CD4-positive, alpha-beta T cell treated with Interleukin-2 at 100 ng/mL for 4 hours (primary cell): Measurements from ENCODE around the gene PLEKHG5.

Experiments
- DNase-seq: peaks from one replicate; pipeline ENCODE4 v3.0.0-alpha.2; 2020; ENCODE audit warnings: low spot score

Gene PLEKHG5, protein sequence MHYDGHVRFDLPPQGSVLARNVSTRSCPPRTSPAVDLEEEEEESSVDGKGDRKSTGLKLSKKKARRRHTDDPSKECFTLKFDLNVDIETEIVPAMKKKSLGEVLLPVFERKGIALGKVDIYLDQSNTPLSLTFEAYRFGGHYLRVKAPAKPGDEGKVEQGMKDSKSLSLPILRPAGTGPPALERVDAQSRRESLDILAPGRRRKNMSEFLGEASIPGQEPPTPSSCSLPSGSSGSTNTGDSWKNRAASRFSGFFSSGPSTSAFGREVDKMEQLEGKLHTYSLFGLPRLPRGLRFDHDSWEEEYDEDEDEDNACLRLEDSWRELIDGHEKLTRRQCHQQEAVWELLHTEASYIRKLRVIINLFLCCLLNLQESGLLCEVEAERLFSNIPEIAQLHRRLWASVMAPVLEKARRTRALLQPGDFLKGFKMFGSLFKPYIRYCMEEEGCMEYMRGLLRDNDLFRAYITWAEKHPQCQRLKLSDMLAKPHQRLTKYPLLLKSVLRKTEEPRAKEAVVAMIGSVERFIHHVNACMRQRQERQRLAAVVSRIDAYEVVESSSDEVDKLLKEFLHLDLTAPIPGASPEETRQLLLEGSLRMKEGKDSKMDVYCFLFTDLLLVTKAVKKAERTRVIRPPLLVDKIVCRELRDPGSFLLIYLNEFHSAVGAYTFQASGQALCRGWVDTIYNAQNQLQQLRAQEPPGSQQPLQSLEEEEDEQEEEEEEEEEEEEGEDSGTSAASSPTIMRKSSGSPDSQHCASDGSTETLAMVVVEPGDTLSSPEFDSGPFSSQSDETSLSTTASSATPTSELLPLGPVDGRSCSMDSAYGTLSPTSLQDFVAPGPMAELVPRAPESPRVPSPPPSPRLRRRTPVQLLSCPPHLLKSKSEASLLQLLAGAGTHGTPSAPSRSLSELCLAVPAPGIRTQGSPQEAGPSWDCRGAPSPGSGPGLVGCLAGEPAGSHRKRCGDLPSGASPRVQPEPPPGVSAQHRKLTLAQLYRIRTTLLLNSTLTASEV

DNA sequence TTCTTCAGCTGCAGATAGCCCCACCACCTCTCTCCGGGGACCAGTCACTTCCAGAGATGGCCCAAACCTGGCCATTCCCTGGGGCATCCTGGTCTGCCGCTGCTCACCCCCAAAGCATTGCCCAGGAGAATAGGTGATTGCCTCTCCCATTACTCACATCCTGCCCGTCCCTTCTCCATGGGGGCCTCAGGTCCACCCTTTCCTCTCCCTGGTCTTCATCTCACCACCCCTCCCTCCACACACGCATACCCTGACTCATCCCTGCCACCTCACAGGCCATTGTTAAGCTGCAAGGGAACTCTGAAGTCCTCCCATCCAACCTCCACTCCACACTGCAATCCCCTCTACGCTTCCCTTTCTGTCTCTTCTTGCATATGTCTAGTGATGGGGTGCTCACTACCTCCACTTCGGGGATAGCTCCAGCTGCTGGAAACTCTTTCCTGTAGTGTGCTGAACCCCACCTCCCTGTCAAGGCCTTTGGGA, at the start of gene PLEKHG5:
TSS of gene PLEKHG5 (minus strand) at position 188 of the 483 bp plus-strand sequence. CDS start 14,096 bp downstream, outside the sequence.
- no peak for DNase-seq

DNA sequence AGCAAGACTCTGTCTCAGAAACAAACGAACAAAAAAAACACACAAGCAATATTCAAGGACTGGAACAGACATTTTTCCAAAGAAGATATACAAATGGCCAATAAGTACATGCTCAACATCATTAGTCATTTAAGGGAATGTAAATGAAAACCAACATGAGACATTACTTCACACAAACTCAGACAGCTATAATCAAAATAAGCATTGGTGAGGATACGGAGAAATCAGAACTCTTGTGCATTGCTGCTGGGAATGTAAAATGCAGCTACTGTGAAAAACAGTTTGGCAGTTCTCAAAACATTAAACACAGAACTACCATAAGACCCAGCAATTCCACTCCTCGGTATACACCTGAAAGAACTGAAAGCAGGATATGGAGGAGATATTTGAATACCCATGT, 47.5 kb upstream of the PLEKHG5 start:
- DNase-seq = no peak

DNA sequence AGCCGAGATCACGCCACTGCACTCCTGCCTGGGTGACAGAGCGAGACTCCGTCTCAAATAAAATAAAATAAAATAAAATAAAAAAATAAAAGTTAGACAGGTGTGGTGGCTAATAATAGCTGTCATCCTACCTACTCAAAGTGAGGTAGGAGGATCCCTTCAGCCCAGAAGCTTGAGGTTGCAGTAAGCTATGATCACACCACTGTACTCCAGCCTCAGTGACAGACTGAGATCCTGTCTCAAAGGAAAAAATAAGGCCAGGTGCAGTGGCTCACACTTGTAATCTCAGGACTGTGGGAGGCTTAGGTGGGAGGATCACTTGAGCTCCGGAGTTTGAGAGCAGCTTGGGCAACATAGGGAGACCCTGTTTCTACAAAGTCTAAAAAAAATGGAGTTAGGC, 44.8 kb upstream of the PLEKHG5 start:
- no peak for DNase-seq

GRCh38 chr1:6535214-6535613, 43.7 kb upstream of the PLEKHG5 start:
- no peak for DNase-seq

DNA sequence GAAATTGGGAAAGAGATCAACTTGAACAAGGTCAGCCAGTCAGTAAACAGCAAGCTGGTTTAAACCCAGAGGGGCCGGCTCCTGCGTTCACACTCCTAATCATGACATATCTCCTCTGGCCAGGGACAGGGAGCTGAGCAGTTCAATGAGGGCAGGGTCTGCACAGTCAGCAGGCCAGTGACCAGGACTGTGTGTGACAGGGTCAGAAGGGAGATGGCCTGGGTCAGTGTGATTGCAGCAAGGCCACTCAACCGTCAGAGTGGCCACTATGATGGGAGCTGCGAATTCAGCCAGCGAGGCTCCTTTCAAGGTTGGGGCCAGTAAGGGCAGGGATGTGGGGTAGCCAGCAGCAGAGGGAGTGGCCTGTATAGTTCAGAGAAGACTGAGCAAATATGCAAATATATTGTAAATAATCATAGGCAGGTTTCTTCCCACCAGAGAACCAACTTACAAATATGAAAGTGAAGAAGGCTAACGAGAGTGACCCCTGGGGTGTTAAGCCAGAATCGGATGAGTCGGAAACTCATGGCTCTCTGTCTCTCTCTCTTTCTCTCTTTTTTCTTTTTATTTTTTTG, 42.9 kb upstream of the PLEKHG5 start:
- DNase-seq = no peak

DNA sequence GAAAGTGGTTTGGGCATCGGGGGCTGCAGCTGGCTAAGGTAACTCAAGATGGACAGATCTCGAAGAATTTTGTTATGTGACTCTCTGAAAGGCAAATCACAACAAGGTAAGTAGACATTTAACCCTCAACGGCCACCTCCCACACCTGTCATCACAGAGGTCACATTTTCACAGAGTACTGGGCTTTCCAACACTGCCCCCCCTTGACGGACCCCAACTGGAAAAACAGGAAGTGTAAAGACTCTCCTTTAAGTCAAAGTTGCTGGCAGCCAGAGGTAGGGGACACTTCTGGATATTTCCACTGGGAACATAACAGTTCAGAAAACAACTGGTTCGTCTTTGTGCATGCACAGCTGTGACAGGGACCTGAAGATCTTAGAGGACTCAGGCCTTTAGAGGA, 40.5 kb upstream of the PLEKHG5 start:
- DNase-seq = no peak

DNA sequence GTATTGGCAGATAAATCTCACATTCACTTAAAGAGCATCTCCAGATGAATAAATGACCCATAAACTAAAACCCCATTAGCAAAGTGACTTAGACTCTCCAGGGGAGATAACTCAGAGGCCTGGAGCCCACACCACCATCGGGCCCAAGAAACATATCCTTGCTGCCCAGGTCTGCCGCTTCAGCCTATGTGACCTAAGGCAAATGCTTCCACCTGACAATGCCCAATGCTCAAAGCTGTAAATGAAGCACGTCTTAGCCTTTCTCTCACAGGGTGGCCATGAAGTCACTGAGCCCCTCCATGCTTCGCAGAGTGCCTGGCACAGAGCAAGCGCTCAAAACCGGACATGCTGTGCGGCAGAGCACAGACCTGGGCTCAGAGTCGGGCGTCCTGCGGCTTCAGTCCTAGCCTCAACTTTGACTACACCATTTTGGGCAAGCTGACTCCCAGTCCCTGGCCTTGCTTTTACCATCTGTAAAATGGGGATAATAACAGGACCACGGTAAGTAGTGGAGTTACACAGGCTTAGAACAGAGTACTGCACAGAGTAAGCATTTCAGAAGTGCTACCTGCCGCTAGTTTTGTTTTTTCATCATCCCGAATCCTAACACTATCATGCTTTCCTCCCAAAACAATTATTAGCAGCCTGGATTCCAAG, 39.2 kb upstream of the PLEKHG5 start:
- DNase-seq = no peak

GRCh38 chr1:6528492-6528891, 37.0 kb upstream of the PLEKHG5 start:
- DNase-seq = no peak

GRCh38 chr1:6526316-6526715, 34.8 kb upstream of the PLEKHG5 start:
- DNase-seq = no peak

- DNase-seq = no peak
Measured at GRCh38 chr1:6523566-6523965, 32.1 kb upstream of the PLEKHG5 start.

- no peak for DNase-seq
Measured at GRCh38 chr1:6521536-6521935, 30.1 kb upstream of the PLEKHG5 start.

DNA sequence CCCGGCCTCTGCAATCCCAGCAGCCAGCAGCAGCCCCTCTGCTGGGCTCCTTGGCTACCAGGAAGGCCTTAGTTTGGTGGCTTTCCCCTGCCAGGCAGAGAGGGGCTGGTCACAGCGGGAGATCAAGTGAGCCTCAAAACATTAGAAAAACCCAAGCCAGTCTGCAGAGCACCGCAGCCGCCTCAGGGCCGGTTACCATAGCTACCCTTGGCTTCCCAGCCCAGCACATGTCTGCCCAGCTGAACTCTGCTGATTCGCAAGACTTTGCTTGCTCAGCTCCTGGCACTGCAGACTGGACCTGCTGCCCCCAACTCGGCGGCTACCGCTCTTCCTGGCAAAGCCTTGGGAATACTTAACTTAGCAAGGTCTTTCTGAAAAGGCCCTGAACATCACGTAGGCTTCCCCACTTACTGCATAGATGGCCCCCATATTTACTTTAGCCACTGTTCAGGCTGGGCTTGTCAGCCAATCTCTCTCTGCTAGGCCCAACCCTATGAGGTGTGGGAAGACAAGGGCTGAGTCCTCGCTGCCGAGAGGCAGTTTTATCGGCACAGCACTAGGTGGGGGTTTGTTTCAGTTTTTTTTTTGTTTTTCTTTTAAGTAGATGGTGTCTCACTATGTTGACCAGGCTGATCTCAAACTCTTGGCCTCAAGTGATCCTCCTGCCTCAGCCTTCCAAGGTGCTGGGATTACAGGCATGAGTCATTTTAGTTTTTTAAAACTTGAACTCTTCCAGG, 28.6 kb upstream of the PLEKHG5 start:
- no peak for DNase-seq

DNA sequence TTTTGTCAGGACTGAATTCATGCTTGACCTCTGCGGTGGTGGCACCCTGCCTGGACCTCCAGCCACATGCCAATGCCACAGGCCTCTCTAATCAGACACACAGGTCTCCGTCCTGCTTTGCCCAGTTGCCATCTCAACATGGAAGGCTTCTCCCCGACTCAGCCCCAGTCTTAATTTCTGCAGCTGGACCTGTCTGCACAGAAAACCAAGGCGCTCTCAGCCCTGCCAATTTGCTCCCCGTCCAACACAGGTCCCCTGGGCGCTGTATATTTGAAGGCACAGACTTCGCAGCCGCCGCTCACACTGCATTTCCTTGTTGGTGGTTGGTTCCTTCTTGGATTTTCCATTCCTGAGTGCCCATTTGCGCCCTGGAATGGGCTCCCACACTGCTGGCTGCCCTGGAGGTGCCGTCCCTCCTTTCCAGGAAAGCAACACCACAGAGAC, 28.0 kb upstream of the PLEKHG5 start:
- no peak for DNase-seq

- no peak for DNase-seq
Measured at GRCh38 chr1:6517435-6517851, 26.0 kb upstream of the PLEKHG5 start.

- no peak for DNase-seq
Measured at GRCh38 chr1:6515771-6516170, 24.3 kb upstream of the PLEKHG5 start.

DNA sequence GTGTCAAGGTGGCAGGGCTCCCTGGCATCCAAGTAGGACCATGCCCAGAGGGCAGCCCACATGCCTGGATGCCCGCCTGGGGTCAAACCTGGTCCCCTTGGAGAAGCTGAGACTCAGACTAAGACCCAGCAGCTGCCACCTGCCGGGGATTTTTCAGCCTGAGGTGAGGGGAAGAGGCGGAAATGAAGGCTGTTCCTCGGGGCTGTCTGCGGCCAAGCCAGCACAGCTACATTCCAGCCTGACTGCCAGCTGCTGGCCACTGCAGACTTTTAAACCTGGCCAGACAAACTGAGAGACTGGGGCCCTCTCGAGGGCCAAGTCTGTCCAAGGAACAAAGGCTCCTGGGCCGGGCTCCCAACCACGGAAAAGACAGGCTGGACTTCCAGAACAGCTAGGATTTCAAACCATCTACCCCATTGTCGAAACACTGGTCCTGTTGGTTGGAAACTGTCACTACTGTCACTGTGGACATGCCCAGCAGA, 21.9 kb upstream of the PLEKHG5 start:
- DNase-seq = no peak

- DNase-seq = no peak
Measured at GRCh38 chr1:6512908-6513280, 21.4 kb upstream of the PLEKHG5 start.

DNA sequence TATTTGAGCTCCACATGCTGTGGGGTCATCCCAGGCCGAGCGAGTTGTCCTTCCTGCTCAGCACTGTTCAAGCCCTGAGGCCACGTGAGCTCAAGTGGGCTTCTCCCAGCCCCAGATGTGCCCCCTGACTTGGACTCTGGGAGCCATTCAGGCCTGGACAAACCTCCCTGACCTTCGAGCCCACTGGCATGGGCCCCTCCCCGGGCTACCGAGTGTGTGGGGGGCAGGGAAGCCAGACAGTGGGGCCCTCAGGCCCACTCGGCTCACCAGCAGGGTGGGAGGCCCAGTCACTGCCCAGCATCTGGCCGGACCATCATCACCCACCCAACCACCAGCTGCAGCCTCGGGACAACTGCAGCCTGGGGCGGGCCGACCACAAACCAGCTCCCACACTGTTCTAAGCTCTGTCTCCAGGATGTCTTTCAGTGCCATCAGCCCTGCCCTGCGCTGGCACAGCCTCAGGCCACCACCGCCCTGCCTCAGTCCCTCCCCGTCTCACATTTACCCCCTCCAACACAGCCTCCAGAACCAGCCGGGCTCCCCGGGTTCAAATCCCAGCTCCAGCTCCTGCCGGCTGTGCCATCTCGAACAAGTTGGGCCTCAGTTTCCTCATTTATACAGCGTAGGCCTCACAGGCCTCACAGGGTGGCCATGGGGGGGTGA, 20.9 kb upstream of the PLEKHG5 start:
- no peak for DNase-seq

DNA sequence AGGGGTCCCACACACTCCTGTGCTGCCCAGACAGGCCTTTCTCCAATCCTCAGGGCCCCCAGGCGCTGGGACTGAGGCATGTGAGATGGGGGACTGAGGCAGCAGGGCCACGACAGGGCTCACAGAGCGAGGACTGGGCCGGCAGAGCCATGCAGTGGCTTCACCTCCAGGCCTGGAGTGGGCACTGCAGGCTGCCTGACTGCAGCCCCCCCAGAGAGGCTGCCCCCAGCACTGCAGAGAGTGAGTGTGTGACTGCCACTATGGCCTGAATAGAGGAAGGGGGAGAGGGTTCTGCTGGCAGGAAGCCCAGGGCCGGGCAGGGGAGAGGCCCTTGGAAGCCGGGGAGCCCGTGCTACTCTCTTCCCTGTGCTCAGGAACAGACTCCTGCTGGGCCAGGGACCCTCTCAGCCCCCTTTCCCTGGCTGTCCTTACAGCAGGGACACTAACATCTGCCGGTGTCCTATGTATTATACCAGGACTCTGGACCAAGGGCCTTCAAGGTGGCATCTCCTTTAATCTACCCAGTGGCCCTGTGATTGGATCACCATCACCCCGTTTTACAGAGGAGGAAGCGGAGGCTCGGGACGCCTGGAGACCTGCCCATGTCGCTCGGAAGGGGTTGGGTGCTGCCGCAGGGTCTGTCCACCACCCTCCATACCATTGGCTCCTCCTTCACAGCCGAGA, 20.2 kb upstream of the PLEKHG5 start:
- no peak for DNase-seq

DNA sequence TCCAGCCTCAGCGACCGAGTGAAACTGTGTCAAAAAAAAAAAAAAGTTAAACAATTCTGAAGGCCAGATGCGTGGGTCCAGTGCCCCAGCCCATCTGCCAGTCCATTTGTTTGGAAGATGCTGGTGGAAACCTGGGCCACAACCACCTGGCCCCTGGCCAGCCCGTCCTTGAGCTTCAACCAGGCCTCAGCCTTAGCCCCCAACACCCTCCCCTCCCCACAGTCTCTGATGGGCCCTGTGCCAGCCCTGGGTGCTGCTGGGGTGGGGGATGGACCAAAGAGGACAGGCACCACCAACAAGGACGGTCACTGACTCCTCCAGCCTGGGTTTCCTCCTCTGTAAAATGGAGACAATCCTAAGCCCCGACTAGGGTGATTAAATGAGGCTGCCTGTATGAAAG, 19.6 kb upstream of the PLEKHG5 start:
- DNase-seq = no peak
